CD14-positive monocyte (primary cell): Measurements from ENCODE around the gene SMIM13. TPM values are rescaled to one million over a fixed set of nuclear protein-coding genes. Genes with fewer than 3 reads are reported as not detected.

Experiments
- DNase-seq, 3 donors: peaks; one replicate each; pipeline ENCODE4 v3.0.0-alpha.2; 2011 to 2022
- H2AFZ ChIP-seq: 2 replicates; pipeline ENCODE4 v1.6.0; 2012; ENCODE audit warnings: mild to moderate bottlenecking, low read depth, low read length, inconsistent platforms; ENCODE audit not compliant: insufficient read depth, poor library complexity, severe bottlenecking
- H3K27ac ChIP-seq, 2 donors: 1 replicate in 1 of 2; 2 replicates in 1 of 2; pipeline ENCODE4 v1.5.1; 2012 to 2013; ENCODE audit warnings: low read length in 2 of 2, control low read depth in 1 of 2, inconsistent platforms in 1 of 2, low read depth in 1 of 2, mild to moderate bottlenecking in 1 of 2
- H3K27me3 ChIP-seq, 2 donors: one replicate each; pipeline versions ENCODE4 v1.6.0 to v1.6.1; 2011 to 2013; ENCODE audit warnings: low read length in 2 of 2; ENCODE audit not compliant: control insufficient read depth in 2 of 2, insufficient read depth in 2 of 2
- H3K36me3 ChIP-seq, 2 donors: replicated peaks in 1 of 2; 1 replicate in 1 of 2; 2 replicates in 1 of 2; pipeline versions ENCODE4 v1.5.1 to v1.6.1; 2012 to 2013; ENCODE audit warnings: low read length in 2 of 2, control low read depth in 1 of 2, inconsistent platforms in 1 of 2, mild to moderate bottlenecking in 1 of 2; ENCODE audit not compliant: insufficient read depth in 2 of 2, control insufficient read depth in 1 of 2
- H3K4me1 ChIP-seq, 2 donors: 1 replicate in 1 of 2; 2 replicates in 1 of 2; pipeline versions ENCODE4 v1.5.1 to v1.6.1; 2012 to 2013; ENCODE audit warnings: low read length in 2 of 2, control low read depth in 1 of 2, inconsistent platforms in 1 of 2, mild to moderate bottlenecking in 1 of 2, moderate library complexity in 1 of 2; ENCODE audit not compliant: insufficient read depth in 2 of 2, control insufficient read depth in 1 of 2
- H3K4me2 ChIP-seq: replicated peaks from 2 replicates; pipeline ENCODE3; 2012; ENCODE audit warnings: low read length, moderate library complexity, mild to moderate bottlenecking; ENCODE audit not compliant: poor library complexity, severe bottlenecking; ENCODE audit errors: extremely low read depth
- H3K4me3 ChIP-seq, 3 experiments: fragments of 200-600 bp in 1 of 3; sonication (generic) in 1 of 3; replicated peaks in 1 of 3; 1 replicate in 2 of 3; 2 replicates in 1 of 3; pipeline ENCODE4 v1.5.1; 2011 to 2013; ENCODE audit warnings: low read length in 3 of 3, mild to moderate bottlenecking in 3 of 3, control low read depth in 2 of 3, low read depth in 2 of 3, inconsistent platforms in 1 of 3, moderate library complexity in 1 of 3
- H3K79me2 ChIP-seq: 2 replicates; pipeline ENCODE4 v1.6.0; 2012; ENCODE audit warnings: mild to moderate bottlenecking, control low read depth, inconsistent platforms, low read length, moderate library complexity; ENCODE audit not compliant: insufficient read depth
- H3K9ac ChIP-seq: 2 replicates; pipeline ENCODE4 v1.6.0; 2017; ENCODE audit warnings: low read length, mild to moderate bottlenecking; ENCODE audit not compliant: insufficient read depth, poor library complexity, severe bottlenecking
- H3K9me3 ChIP-seq, 2 donors: replicated peaks in 1 of 2; 1 replicate in 1 of 2; 2 replicates in 1 of 2; pipeline versions ENCODE4 v1.5.1 to v1.6.1; 2012 to 2013; ENCODE audit warnings: low read length in 2 of 2, control low read depth in 1 of 2; ENCODE audit not compliant: control insufficient read depth in 1 of 2, insufficient read depth in 1 of 2
- H4K20me1 ChIP-seq: 2 replicates; pipeline ENCODE4 v1.6.0; 2012; ENCODE audit warnings: mild to moderate bottlenecking, low read length, control low read depth, moderate library complexity; ENCODE audit not compliant: insufficient read depth
- H3K27ac Mint-ChIP-seq, 7 donors: one replicate each; pipeline ENCODE4 v1.8.0; 2020; ENCODE audit warnings: mild to moderate bottlenecking in 7 of 7, mixed read lengths in 7 of 7, moderate library complexity in 6 of 7, inconsistent platforms in 2 of 7
- H3K27me3 Mint-ChIP-seq, 3 donors: one replicate each; pipeline ENCODE4 v1.8.0; 2021 to 2022; ENCODE audit warnings: low read depth in 3 of 3, mild to moderate bottlenecking in 3 of 3, mixed read lengths in 3 of 3, moderate library complexity in 3 of 3, inconsistent platforms in 1 of 3
- H3K36me3 Mint-ChIP-seq, 2 donors: one replicate each; pipeline ENCODE4 v1.8.0; 2020; ENCODE audit warnings: mixed read lengths in 2 of 2, inconsistent platforms in 1 of 2, mild to moderate bottlenecking in 1 of 2
- H3K4me1 Mint-ChIP-seq: one replicate; pipeline ENCODE4 v1.8.0; 2020; ENCODE audit warnings: mild to moderate bottlenecking, mixed read lengths
- H3K4me3 Mint-ChIP-seq, 2 donors: one replicate each; pipeline ENCODE4 v1.8.0; 2020; ENCODE audit warnings: mild to moderate bottlenecking in 2 of 2, mixed read lengths in 2 of 2, moderate library complexity in 1 of 2
- H3K9me3 Mint-ChIP-seq, 7 donors: one replicate each; pipeline ENCODE4 v1.8.0; 2020 to 2022; ENCODE audit warnings: mixed read lengths in 7 of 7, mild to moderate bottlenecking in 6 of 7, moderate library complexity in 6 of 7, inconsistent platforms in 2 of 7
- WGBS: methylation state at CpG from one replicate; pipeline ENCODE4 v1.1.5; 2013; ENCODE audit warnings: missing lambda C conversion rate; ENCODE audit not compliant: insufficient coverage; 5-methylcytosine and 5-hydroxymethylcytosine counted together
- intact Hi-C, 2 donors: fragments of 100-400 bp; cut with micrococcal nuclease; formaldehyde crosslinking; loops; one replicate each; pipeline versions ENCODE4 v1.15.0 to v1.15.1; 2023
- polyA plus RNA-seq, 3 donors: library from polyadenylated mRNA; depleted of rRNA in 1 of 3; unstranded in 2 of 3; stranded (reverse) in 1 of 3; fragments of 300-500 nt in 2 of 3; fragments of >200 nt in 1 of 3; fragmentation: Illumina TruSeq in 2 of 3; gene quantifications; 1 replicate in 2 of 3; 2 replicates in 1 of 3; pipeline ENCODE4 v1.2.3, GENCODE V29; 2012 to 2021
- TF ChIP-seq, protein P1 (sequence below): fragments of 200-600 bp; IDR thresholded peaks from one replicate; pipeline ENCODE4 v1.8.0; 2022; ENCODE audit warnings: antibody characterized with exemption, mild to moderate bottlenecking

Gene SMIM13
- polyA plus RNA-seq, 3 donors: 1.4 to 3.4 (median 2.4) TPM

GRCh38 chr6:11149551-11149950 lies 55.9 kb downstream of the SMIM13 start:
- H3K4me3 Mint-ChIP-seq: no peak overlapping the region
- Histone ChIP-seq H3K4me1 (peaks cover 0 to under 1% of the 10 kb centered on the region in 2 donors), H3K27me3 (no peaks in the 10 kb centered on the region), H3K27ac (no peak overlapping the region), H3K79me2 (no peaks in the 10 kb centered on the region), H4K20me1 (no peaks in the 10 kb centered on the region), H3K4me3 (no peak overlapping the region), H3K9me3 (no peaks in the 10 kb centered on the region), H3K9ac (no peak overlapping the region), H2AFZ (no peak overlapping the region), H3K36me3 (no peaks in the 10 kb centered on the region), H3K4me2 (no peak overlapping the region)
- intact Hi-C loops: loop anchor here (10.0 kb wide), 3 partner anchors 175 to 425 kb away; no protein-coding TSS in a partner anchor
- DNase-seq: no peak
- 100% methylated on average over 3 of the region's 3 CpGs for WGBS
- TF ChIP-seq, protein P1, sequence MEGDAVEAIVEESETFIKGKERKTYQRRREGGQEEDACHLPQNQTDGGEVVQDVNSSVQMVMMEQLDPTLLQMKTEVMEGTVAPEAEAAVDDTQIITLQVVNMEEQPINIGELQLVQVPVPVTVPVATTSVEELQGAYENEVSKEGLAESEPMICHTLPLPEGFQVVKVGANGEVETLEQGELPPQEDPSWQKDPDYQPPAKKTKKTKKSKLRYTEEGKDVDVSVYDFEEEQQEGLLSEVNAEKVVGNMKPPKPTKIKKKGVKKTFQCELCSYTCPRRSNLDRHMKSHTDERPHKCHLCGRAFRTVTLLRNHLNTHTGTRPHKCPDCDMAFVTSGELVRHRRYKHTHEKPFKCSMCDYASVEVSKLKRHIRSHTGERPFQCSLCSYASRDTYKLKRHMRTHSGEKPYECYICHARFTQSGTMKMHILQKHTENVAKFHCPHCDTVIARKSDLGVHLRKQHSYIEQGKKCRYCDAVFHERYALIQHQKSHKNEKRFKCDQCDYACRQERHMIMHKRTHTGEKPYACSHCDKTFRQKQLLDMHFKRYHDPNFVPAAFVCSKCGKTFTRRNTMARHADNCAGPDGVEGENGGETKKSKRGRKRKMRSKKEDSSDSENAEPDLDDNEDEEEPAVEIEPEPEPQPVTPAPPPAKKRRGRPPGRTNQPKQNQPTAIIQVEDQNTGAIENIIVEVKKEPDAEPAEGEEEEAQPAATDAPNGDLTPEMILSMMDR: no peak
- peaks cover 8% of the 10 kb centered on the region for H3K4me1 Mint-ChIP-seq
- peaks cover 0 to 1% (median 0%) of the 10 kb centered on the region in 7 donors for H3K9me3 Mint-ChIP-seq
- no peak overlapping the region for H3K27ac Mint-ChIP-seq
- no peaks in the 10 kb centered on the region for H3K36me3 Mint-ChIP-seq
- peaks cover 0 to 5% (median 3%) of the 10 kb centered on the region in 3 donors for H3K27me3 Mint-ChIP-seq

GRCh38 chr6:11151488-11151887 lies 57.9 kb downstream of the SMIM13 start:
- Histone ChIP-seq H3K27me3 (no peaks in the 10 kb centered on the region), H3K36me3 (no peaks in the 10 kb centered on the region), H3K4me3 (no peak overlapping the region), H3K9me3 (no peaks in the 10 kb centered on the region), H3K9ac (no peak overlapping the region), H4K20me1 (no peaks in the 10 kb centered on the region), H3K79me2 (no peaks in the 10 kb centered on the region), H3K27ac (no peak overlapping the region), H3K4me2 (no peak overlapping the region), H3K4me1 (no peaks in the 10 kb centered on the region), H2AFZ (no peak overlapping the region)
- DNase-seq: no peak
- H3K27ac Mint-ChIP-seq: no peak overlapping the region
- H3K4me3 Mint-ChIP-seq: no peak overlapping the region
- H3K4me1 Mint-ChIP-seq: peaks cover 10% of the 10 kb centered on the region
- peaks cover 0 to 3% (median 0%) of the 10 kb centered on the region in 7 donors for H3K9me3 Mint-ChIP-seq
- WGBS: 100% methylated on average over 1 of the region's 1 CpG
- H3K27me3 Mint-ChIP-seq: peaks cover 0 to 5% (median 3%) of the 10 kb centered on the region in 3 donors
- intact Hi-C loops: no loop called here
- H3K36me3 Mint-ChIP-seq: no peaks in the 10 kb centered on the region
- TF ChIP-seq, protein P1: no peak
